HG03139 (cell line): ENCODE results near the gene MPP2.
"Not testable (repeated sequence)": the region's sequence is repeated elsewhere in the genome, so short reads cannot be mapped to it uniquely, and the experiment has no call there.

Experiments used
- ATAC-seq: cut with Tn5 transposase; IDR thresholded peaks from one replicate; pipeline ENCODE4 v1.9.1; 2021; ENCODE audit not compliant: unreplicated experiment

MPP2 gene

DNA sequence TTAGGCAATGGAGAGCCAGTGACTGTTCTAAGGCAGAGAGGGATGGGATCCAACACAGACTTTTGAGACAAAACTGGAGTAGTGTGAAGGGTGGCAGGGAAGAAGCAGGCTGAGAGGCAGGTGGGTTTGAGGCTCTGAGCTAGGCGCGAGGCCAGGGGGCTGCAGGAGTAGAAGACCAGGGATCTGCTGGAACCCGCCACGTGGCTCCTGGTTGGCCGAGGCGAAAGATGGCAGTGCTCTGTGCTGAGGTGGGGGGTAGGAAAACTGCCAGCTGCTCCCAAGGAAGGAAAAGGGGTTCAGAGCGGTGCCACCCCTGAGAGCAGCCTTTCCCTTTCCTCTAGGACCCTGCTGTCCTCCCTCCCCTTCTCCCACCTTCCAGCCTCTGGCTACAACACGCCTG lies 54.8 kb downstream of the MPP2 start:
- ATAC-seq, result no peak

DNA sequence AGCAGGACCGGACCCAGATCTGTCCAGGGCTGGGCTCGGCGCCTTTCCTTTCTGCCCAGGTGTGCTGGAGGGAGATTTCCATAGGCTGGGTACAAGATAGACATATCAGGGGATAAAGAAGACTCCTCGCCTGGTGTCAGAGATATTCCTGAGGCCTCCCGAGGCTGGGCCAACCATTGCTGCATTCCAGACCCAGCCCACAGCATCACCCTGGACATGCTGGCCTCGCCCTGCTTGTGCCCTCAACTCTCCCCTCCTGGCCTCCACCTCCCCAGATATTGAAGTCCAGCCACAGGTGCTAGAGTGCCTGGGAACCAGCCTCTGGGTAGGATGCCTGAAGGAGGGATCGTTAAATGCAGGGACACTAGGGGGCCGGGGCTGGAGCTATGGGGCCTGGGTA lies 58.2 kb downstream of the MPP2 start:
- no peak for ATAC-seq

DNA sequence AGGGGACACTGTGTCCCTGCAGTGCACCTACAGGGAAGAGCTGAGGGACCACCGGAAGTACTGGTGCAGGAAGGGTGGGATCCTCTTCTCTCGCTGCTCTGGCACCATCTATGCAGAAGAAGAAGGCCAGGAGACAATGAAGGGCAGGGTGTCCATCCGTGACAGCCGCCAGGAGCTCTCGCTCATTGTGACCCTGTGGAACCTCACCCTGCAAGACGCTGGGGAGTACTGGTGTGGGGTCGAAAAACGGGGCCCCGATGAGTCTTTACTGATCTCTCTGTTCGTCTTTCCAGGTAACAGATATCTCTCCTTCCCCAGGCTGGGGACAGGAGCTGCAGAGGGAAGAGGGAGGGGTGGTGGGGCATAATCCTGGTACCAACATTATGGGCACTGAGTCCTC lies 58.7 kb downstream of the MPP2 start:
- no peak for ATAC-seq

DNA sequence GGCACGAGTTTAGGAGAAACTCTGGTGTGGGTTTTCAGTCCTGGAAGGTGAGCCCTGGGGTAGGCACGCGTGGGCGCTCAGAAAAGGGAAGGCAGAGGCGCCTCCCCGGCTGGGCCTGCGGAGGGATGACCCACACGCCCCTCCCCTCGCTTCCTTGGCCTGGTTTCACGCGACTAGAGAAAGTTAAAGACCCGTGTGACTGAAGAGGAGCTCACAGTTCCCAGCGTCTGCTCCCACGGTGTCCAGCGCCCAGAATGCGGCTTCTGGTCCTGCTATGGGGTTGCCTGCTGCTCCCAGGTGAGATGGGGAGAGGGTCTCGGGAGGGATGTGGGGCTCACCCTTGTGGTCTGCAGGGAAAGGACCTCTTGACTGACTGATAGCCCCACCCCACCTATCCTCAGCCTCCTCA lies 60.4 kb downstream of the MPP2 start, which contains the start of gene CD300LG:
CD300LG (plus strand) TSS at position 214 of the 409 bp plus-strand sequence; CDS start at position 255, 41 bp downstream.
- no peak for ATAC-seq

DNA sequence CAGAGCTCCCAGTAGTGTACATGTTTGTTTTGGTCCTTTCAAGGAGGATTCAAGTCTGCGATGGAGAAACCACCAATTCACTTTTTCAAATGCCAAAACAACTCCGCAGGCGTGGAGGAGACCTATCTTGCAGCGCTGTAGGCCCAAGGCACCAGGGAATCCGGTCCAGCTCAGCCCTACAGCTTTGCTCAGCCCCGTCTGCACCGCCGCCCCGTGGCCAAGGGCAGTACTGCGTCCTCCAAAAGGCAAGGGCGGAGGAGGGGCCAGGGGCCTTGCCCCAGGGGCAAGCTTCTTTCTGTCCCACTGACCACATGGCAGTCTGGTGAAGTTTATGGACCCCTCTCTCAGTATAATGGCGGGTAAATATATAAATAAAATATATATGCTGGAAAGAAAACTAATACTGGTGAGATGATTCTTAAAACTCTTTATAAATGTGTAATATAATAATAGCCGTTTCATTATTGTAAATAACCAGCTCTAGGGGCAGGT lies 61.1 kb downstream of the MPP2 start:
- no peak for ATAC-seq

DNA sequence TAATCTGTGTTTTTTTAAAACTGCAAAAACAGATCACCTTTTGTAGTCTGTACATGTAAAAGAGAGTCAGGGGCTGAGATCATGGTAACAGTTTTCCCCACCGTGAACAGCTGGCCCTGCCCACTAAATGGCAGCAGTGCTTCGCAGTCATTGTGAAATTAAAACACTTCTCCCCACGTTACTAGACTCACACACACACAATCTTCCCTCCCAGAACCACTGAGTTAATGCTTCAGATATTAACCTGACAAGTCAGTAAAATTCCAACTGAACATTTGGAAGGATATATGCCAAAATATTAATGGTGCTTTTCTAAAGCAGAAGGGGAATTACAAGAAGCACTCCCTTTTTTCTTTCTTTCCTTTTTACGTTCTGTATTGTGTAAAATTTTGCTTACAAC lies 61.6 kb downstream of the MPP2 start:
- ATAC-seq, result no peak

DNA sequence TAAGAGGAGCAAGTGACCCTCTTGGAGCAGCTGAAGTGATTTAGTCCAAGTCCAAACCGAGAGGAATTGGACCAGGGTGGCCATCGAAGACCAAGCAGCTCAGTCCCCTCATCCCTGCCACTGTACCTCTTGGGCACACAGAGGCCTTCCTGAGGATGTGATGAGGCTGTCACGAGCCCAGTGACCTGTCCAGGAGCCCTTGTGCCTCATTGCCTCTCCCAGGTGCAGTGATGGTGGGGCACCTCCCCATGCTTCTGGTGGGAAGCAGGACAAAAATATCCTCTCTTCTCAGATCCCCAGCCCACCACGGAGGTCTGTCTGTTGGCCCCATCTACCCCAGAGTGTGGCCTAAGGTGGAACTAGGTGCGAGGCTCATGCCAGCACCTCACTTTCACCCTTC lies 63.1 kb downstream of the MPP2 start:
- ATAC-seq, result no peak

DNA sequence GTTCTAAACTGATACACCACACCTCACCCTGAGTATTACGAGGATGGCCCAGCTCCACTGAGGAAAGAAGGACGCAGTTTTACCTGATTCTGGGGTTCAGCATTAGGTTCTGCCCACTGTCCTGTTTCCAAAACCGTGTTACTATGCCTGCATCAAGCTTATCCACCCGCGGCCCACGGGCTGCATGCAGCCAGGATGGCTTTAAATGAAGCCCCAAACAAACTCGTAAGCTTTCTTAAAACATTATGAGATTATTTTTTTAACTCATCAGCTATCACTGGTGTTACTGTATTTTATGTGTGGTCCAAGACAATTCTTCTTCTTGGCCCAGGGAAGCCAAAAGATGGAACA lies 64.4 kb downstream of the MPP2 start:
- no peak for ATAC-seq

DNA sequence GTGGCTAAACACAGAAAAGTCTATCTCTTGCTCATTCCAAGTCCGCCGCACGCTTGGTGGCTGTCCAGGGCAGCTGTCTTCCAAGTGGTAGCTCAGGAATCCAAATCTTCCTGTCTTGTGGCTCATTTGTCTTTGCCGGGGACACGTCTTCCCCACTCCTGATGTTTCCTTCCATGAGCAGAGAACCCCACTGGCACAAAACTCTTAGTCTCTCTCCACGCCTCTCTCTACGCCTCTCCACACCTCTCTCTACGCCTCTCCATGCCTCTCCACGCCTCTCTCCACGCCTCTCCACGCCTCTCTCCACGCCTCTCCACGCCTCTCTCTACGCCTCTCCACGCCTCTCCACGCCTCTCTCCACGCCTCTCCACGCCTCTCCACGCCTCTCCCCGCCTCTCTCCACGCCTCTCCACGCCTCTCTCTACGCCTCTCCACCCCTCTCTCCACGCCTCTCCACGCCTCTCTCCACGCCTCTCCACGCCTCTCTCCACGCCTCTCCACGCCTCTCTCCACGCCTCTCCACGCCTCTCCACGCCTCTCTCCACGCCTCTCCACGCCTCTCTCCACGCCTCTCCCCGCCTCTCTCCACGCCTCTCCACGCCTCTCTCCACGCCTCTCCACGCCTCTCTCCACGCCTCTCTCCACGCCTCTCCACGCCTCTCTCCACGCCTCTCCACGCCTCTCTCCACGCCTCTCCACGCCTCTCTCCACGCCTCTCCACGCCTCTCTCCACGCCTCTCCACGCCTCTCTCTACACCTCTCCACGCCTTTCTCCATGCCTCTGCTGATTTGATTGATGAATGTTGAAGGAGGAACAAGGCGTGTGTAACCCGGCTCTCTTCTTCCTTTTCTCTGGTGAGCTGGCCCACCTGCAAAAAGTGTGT lies 65.0 kb downstream of the MPP2 start:
- not testable (repeated sequence) for ATAC-seq

DNA sequence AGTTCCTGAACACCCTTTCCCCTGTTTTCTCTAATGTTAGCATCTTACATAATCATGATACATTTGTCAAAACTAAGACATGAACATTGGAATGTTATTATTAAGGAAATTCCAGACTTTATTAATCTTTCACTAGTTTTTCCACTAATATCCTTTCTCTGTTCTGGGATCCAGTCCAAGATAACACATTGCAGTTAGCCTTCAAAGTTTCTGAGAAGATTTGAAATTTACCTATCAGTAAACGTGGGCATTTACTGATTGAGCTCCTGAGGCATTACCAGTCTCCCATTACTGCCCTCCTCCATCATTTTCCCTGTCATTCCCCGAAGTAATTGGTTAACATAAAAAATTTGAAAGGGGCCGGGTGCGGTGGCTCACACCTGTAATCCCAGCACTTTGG lies 66.1 kb downstream of the MPP2 start:
- no peak for ATAC-seq

DNA sequence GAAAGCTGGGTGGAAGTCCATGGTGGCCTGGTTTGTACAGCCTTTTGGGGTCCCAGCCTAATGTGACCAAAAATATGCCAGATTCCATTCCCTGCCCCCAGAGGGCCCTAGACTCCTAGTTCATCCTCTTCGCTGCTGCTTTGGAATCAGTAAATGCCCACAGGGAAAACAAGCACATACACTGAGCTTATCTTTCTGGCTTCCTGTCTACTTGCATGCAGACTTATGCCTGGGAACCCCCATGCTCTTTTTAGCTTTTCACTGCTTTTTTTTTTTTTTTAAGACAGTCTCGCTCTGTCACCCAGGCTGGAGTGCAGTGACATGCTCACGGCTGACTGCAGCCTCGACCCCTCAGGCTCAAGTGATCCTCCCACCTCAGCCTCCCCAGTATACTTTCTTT lies 66.5 kb downstream of the MPP2 start:
- no peak for ATAC-seq

DNA sequence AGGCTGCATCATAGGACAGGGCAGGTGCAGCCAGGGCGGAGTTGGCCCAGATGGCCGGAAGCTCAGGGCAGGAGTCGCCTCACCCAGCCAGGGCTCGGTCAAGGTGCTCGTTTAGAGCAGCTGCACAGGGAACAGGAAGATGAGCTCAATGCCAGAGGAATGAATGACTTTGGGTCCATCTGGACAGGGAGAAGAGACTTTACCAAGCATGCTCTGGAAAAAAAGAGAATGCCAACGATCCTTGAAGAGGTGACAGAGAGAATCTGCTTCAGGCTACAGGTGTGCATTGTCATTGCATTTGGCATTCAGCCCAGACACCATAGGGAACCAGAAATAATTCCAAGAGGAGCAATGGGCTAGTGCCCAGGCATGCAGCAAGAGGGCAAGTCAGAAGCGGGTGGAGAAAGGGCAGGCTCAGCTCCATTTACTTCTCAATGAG lies 67.6 kb downstream of the MPP2 start:
- no peak for ATAC-seq

DNA sequence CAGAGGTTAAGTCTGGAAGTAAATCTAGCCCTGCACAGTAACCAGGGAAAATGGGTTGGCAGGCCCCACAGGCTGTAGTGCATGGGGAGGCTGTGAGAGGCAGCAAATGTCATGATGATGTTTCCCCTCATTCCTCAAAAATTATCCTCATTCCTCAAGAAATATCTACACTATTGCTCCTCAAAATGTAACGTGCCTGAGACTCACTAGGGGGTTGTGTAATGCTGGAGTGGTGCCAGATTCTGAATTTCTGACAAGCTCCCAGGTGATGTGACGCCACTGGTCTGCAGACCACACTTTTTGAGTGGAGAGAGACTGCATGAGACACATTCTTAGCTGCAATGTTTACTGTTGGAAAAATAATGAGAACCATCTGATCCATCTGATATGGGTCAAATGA lies 73.2 kb downstream of the MPP2 start:
- ATAC-seq, result no peak

DNA sequence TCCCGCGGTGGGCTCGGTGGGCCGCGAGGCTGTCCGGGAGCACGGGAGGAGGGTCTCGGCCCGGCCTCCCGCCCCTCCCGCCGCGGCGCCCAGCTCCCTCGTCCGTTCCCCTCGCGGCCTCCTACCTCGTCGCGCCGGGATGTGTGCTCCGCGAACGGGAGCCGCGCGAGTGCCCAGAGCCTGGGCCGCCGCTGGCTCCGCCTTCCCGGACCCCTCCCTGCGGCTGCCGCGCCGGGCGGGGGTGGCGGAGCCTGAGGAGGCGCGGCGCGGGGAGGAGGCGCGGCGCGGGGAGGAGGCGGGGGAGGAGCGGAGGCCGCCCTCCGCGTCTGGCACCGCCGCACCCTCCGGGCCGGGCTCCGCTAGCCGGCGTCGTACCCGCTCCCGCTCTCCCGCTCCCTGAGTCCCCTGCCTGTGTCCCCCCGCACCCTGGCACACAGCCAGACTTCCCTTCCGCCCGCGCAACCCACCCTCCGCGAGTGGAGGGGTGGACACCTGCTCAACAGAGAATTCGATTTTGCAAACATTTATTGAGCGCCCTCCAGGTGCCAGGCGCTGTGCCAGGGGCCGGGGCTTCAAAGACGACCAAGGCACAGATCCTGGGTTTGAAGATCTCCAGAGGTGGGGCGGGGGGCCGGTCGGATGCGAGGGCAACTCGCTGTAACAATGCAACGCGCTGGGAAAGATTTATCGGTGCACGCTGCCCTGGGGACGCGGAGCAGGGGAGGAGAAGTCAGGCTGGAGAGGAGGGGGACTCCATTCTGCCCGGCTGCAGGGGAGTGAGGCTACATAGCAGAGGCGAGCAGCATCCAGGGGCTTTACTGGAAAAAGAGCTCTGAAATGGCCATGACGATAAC lies 74.1 kb downstream of the MPP2 start, which contains the start of gene MPP3:
MPP3 (minus strand) TSS at position 171 of the 854 bp plus-strand sequence. CDS start 1,240 bp downstream, outside the sequence.
- no peak for ATAC-seq

DNA sequence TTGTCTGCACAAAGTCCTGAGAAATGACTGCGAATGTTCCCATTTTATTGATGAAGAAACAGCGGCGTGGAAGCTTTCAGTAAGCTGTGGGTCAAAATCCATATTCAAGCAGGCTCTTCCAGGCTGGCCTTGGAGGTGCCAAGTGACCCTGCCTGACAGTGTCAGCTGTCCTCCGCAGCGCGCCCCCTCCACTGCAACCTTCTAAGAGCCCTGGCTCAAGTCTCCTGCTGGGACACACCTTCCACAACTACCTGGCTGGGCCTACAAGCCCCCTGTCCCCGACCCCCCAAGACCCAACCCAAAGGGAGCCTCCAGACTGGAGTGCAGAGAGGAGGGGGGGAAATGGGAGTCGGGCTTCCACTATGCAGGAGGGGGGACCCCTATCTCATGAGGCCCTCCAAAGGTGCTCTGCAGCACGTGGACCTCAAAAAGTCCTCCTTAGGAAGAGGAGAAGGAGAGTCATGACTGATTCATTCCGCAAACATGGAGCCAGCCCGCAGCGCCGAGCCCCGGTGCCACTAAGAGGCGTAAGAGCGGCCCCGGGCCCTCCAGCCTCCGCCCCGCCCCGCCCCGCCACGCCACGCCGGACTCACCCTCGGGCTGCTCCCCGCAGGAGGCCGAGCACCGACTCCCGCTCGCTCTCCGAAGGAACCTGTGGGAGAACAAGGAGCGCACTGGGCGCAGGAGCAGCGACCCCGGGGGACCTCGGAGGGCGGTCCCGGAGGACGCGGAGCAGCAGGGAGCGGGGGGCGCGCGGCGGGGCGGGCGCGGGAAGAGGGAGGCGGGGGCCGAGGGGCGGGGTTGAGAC lies 75.0 kb downstream of the MPP2 start:
- ATAC-seq, result no peak

DNA sequence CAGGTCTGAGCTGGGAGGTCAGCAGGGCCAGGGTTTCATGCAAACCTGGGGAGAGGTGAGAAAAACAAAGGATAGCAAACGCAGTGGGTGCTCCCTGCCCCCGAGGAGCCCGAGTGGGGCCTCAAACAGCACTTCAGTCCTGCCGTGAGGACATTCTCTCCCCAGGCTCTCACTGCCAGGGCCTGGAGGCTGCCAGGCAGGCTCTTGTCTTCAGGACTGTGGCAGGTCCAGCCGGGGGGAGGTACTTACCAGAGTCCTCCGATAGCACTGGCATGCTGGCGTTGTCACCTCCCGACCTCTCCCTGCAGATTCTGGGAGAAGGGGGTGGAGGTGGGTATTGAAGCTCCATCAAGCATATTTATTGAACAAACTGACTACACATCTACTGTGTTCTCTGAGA lies 75.7 kb downstream of the MPP2 start:
- no peak for ATAC-seq

DNA sequence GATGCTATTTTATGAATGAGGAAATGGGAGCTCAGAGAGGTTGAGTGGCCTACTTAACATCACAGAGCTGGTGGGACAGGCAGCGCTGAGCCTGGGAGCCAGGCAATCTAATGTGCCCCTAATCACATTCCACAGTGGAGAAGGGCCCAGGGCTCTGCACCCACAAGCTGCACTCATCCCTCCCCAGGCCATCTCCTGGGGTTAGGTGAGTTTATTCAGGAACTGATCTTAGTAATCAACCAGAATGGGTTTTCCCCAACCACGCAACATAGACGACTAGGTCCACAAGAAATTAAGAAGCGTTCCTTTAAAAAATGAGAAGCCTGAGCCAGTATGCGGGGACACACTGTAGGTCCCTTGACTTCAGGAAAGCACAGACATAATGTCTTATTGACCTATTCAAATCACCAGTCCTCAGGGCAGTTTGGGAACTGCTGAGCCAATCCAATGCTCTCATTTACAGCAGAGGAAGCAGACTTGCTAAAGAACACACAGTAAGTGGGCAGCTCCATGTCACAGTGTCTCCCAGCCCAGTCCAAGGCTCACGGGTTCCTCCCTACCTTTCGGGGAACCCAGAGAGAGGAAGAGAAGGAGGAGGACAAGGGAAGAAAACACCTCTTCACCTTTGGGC lies 76.7 kb downstream of the MPP2 start:
- no peak for ATAC-seq

DNA sequence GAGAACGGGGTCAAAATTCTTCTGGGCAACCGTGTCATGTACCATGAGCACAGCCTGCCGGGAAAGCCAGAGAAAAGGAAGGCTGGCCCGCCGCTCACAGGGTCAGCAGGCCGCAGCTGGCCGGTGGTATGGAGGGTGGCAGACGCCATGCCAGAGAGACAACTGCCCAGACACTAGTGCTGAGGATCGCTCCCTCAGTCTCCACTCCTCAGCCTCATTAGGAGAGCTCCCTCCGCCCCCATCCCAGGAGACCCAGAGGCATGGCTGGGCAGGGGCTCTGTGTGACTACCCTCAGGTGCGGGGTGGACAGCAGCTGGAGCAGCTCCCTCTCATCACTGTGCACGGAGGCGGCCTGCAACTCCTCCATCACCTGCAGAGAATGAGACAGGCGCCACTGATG lies 77.6 kb downstream of the MPP2 start:
- ATAC-seq, result no peak

DNA sequence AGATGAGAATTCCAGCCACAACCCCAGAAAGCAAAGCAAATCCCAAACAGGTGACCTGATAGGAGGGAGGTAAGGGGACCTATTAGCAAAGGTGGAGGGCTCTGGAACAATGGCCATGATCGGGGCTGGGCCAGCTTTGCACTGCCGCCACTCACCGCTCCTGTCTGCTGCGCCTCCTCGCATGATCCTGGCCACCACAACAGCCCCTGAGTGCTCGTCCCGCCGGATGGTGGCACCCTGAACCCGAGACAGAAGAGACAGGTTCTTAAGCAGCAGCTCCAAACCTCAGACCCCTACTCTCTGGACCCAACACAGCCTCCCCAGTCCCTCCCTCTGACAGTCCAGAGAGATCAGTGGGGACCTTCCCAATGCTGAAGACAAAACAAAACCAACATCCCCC lies 79.7 kb downstream of the MPP2 start:
- no peak for ATAC-seq

DNA sequence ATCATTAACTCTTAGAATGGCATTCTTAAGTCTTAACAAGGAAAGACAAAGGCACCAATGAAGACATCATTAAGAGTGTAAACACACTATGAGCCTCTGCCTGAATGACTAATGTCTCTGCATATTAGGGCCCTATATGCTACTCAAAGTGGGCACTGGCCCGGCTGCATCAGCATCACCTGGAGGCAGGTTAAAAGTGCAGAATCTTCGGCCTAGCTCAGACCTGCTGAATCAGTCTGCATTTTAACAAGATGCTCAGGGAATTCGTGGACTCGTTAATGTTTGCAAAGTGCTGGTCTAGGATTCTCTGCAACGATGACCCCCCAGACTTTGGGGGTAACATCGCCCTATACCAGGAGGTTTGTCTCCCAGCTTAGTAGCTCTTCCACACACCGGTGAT lies 81.1 kb downstream of the MPP2 start:
- no peak for ATAC-seq
